Loucy (cell line): Measurements from ENCODE around the gene ASB4.
"Not testable (repeated sequence)": the region's sequence is repeated elsewhere in the genome, so short reads cannot be mapped to it uniquely, and the experiment has no call there.

ENCODE experiments used
- H2AFZ ChIP-seq: fragments of 200-600 bp; sonication (generic); 2 replicates; pipeline ENCODE4 v1.6.0; 2016; ENCODE audit warnings: antibody characterized with exemption, mild to moderate bottlenecking, low read length, moderate library complexity
- H3F3A ChIP-seq: fragments of 200-600 bp; 2 replicates; pipeline ENCODE4 v1.6.0; 2016; ENCODE audit warnings: antibody characterized with exemption, low read depth, mild to moderate bottlenecking
- H3K27me3 ChIP-seq: fragments of 200-600 bp; sonication (generic); 2 replicates; pipeline ENCODE4 v1.6.1; 2014; ENCODE audit warnings: low read length, mild to moderate bottlenecking; ENCODE audit not compliant: insufficient read depth, poor library complexity, severe bottlenecking
- H3K36me3 ChIP-seq: fragments of 200-600 bp; sonication (generic); 2 replicates; pipeline ENCODE4 v1.6.1; 2016; ENCODE audit warnings: low read length; ENCODE audit not compliant: insufficient read depth
- H3K4me1 ChIP-seq: fragments of 200-600 bp; sonication (generic); 2 replicates; pipeline ENCODE4 v1.5.1; 2014; ENCODE audit warnings: low read length, mild to moderate bottlenecking; ENCODE audit not compliant: insufficient read depth, poor library complexity, severe bottlenecking
- H3K4me2 ChIP-seq: fragments of 200-600 bp; sonication (generic); 2 replicates; pipeline ENCODE4 v1.6.0; 2014; ENCODE audit warnings: antibody characterized with exemption, low read length, low read depth, mild to moderate bottlenecking; ENCODE audit not compliant: poor library complexity, severe bottlenecking
- H3K4me3 ChIP-seq: fragments of 200-600 bp; sonication (generic); 2 replicates; pipeline ENCODE4 v1.5.1; 2014; ENCODE audit warnings: low read length, mild to moderate bottlenecking, mixed read lengths; ENCODE audit not compliant: poor library complexity, severe bottlenecking
- H3K79me2 ChIP-seq: fragments of 200-600 bp; sonication (generic); 2 replicates; pipeline ENCODE4 v1.6.1; 2014; ENCODE audit warnings: low read length; ENCODE audit not compliant: insufficient read depth
- H3K9ac ChIP-seq: fragments of 200-600 bp; sonication (generic); 2 replicates; pipeline ENCODE4 v1.6.0; 2014; ENCODE audit warnings: mild to moderate bottlenecking, low read depth, low read length, moderate library complexity; ENCODE audit not compliant: poor library complexity, severe bottlenecking
- H3K9me2 ChIP-seq: fragments of 200-600 bp; sonication (generic); replicated peaks from 2 replicates; pipeline ENCODE4 v1.6.1; 2016; ENCODE audit warnings: low read depth, low read length, mixed read lengths
- H3K9me3 ChIP-seq: fragments of 200-600 bp; sonication (generic); 2 replicates; pipeline ENCODE4 v1.6.1; 2014; ENCODE audit warnings: mild to moderate bottlenecking, antibody characterized with exemption, low read length, low read depth; ENCODE audit not compliant: insufficient read depth
- H4K20me1 ChIP-seq: fragments of 200-600 bp; sonication (generic); 2 replicates; pipeline ENCODE4 v1.6.0; 2014; ENCODE audit warnings: antibody characterized with exemption, low read length, mild to moderate bottlenecking; ENCODE audit not compliant: insufficient read depth, poor library complexity, severe bottlenecking
- CTCF ChIP-seq: fragments of 200-600 bp; sonication (generic); conservative IDR thresholded peaks from 2 replicates; pipeline ENCODE4 v1.5.1; 2014; ENCODE audit warnings: mild to moderate bottlenecking, antibody characterized with exemption, low read length
- EZH2phosphoT487 ChIP-seq: fragments of 200-600 bp; IDR thresholded peaks from 2 replicates; pipeline ENCODE4 v1.6.1; 2018; ENCODE audit warnings: antibody characterized with exemption, mild to moderate bottlenecking, moderate library complexity, borderline replicate concordance

The ASB4 gene

GRCh38 chr7:95454438-95455045 lies 31.2 kb upstream of the ASB4 start:
- H3K4me3 ChIP-seq: no peak overlapping the region
- no peaks in the 10 kb centered on the region for H3K9me3 ChIP-seq
- H3K79me2 ChIP-seq: no peaks in the 10 kb centered on the region
- H3F3A ChIP-seq: no peaks in the 10 kb centered on the region
- no peak overlapping the region for H3K9ac ChIP-seq
- H3K36me3 ChIP-seq: no peaks in the 10 kb centered on the region
- 0 out of 2 replicates have a peak, but pooled peaks cover 4% of the 10 kb centered on the region for H3K9me2 ChIP-seq
- H4K20me1 ChIP-seq: no peaks in the 10 kb centered on the region
- no peak overlapping the region for H3K4me2 ChIP-seq
- no peaks in the 10 kb centered on the region for H3K27me3 ChIP-seq
- TF ChIP-seq CTCF: no peak
- no peak for TF ChIP-seq EZH2phosphoT487
- no peaks in the 10 kb centered on the region for H3K4me1 ChIP-seq
- no peak overlapping the region for H2AFZ ChIP-seq

GRCh38 chr7:95457947-95458346 lies 27.8 kb upstream of the ASB4 start:
- no peak overlapping the region for H3K4me2 ChIP-seq
- no peaks in the 10 kb centered on the region for H3K36me3 ChIP-seq
- H3K9me2 ChIP-seq: no peaks in the 10 kb centered on the region
- no peaks in the 10 kb centered on the region for H3K4me1 ChIP-seq
- H2AFZ ChIP-seq: no peak overlapping the region
- no peaks in the 10 kb centered on the region for H3K27me3 ChIP-seq
- H3K79me2 ChIP-seq: no peaks in the 10 kb centered on the region
- peaks cover 3% of the 10 kb centered on the region; the same call in 1 of the 2 replicates for H3K9me3 ChIP-seq
- no peak overlapping the region for H3K9ac ChIP-seq
- no peaks in the 10 kb centered on the region for H3F3A ChIP-seq
- no peaks in the 10 kb centered on the region for H4K20me1 ChIP-seq
- H3K4me3 ChIP-seq: no peak overlapping the region
- TF ChIP-seq CTCF (no peak), EZH2phosphoT487 (no peak)

- H3K4me1 ChIP-seq, H3K4me2 ChIP-seq, H3K9ac ChIP-seq, H3K9me3 ChIP-seq, H3F3A ChIP-seq, H3K79me2 ChIP-seq, H2AFZ ChIP-seq, H4K20me1 ChIP-seq, H3K27me3 ChIP-seq, H3K4me3 ChIP-seq, H3K36me3 ChIP-seq, H3K9me2 ChIP-seq: not testable (repeated sequence)
These were observed 25.1 kb upstream of the ASB4 start for GRCh38 chr7:95460653-95461052.

- H2AFZ ChIP-seq: no peak overlapping the region
- no peaks in the 10 kb centered on the region for H3K36me3 ChIP-seq
These were observed 17.7 kb upstream of the ASB4 start for GRCh38 chr7:95467912-95468607.

More at GRCh38 chr7:95467912-95468607, 17.7 kb upstream of the ASB4 start:
- Histone ChIP-seq H3K4me1 (peaks cover 26% of the 10 kb centered on the region), H3K4me2 (no peak overlapping the region), H3K9ac (no peak overlapping the region), H3K9me2 (no peaks in the 10 kb centered on the region), H3K79me2 (no peaks in the 10 kb centered on the region), H3F3A (no peaks in the 10 kb centered on the region), H3K27me3 (no peaks in the 10 kb centered on the region), H3K4me3 (no peak overlapping the region), H3K9me3 (no peaks in the 10 kb centered on the region), H4K20me1 (no peaks in the 10 kb centered on the region)
- TF ChIP-seq EZH2phosphoT487: no peak
- TF ChIP-seq CTCF: no peak
